ENCODE measurements around the gene MYLK4. TPM values are rescaled to one million over a fixed set of nuclear protein-coding genes. Genes with fewer than 3 reads are reported as not detected.

Gene MYLK4
- total and polyA plus RNA-seq, 5 donors from 2014 or later = 0.20 to 0.91 (median 0.37) TPM; not detected in 2

DNA sequence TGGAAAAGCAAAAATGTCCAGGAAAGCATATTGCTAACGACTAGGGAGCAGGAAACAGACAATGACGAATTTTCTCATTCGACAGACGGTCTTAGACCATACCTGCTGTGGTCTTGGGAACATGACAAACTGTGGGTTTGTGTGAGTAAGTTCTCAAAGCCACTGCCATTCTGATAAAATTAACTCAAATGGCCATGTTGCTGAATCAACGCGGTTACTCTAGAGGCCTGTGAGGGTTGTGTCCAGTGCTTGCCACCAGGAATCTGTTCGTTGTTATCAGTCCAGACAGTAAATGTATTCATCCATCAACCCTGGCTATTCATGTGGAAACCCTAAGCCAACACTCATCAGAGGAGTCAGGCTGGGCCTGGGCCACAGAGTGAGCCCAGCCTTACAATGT lies 124.3 kb downstream of the MYLK4 start:
- H3K36me3 Mint-ChIP-seq = no peaks in the 10 kb centered on the region
- Histone ChIP-seq H3K27me3 (ENCODE audit: control insufficient read depth, insufficient read depth, low read length) (peaks cover 4% of the 10 kb centered on the region), H3K36me3 (ENCODE audit: control insufficient read depth, insufficient read depth, low read length) (no peaks in the 10 kb centered on the region), H3K27ac (ENCODE audit: insufficient read depth, low read length, poor library complexity, severe bottlenecking) (no peak overlapping the region), H3K4me3 (ENCODE audit: low read depth, low read length) (no peak overlapping the region), H3K9me3 (ENCODE audit: control insufficient read depth in 2 of 2, low read length in 2 of 2) (no peaks in the 10 kb centered on the region), H3K4me1 (ENCODE audit: control insufficient read depth, insufficient read depth, low read length, poor library complexity, severe bottlenecking) (no peaks in the 10 kb centered on the region)
- DNase-seq (no peak), ATAC-seq (ENCODE audit: low read depth in 2 of 2) (no peak)
- no peaks in the 10 kb centered on the region for H3K4me1 Mint-ChIP-seq
- H3K9me3 Mint-ChIP-seq = no peaks in the 10 kb centered on the region
- peaks cover 13% of the 10 kb centered on the region for H3K27me3 Mint-ChIP-seq
- H3K27ac Mint-ChIP-seq = no peak overlapping the region
- no peak overlapping the region for H3K4me3 Mint-ChIP-seq

DNA sequence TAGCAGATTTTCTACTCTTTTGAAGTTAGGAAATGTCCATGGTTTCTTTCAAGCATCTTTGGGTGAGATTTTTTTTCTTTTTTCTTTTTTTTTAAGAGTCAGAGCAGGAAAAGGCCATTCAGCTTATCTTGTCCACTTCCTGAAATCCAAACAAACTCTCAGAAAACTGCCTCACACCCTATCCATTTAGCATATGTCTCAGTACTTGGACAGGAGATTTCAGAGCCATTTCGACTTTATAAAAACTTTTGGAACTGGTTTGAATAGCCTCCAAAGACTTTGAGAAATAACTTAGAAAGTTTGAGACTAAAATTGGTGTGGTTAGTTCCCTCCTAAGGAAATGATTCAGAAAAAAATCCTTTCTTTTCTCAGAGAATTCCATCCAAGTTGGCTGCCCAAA lies 125.1 kb downstream of the MYLK4 start:
- Histone ChIP-seq H3K27me3 (ENCODE audit: control insufficient read depth, insufficient read depth, low read length) (peaks cover 4% of the 10 kb centered on the region), H3K4me1 (ENCODE audit: control insufficient read depth, insufficient read depth, low read length, poor library complexity, severe bottlenecking) (no peaks in the 10 kb centered on the region), H3K36me3 (ENCODE audit: control insufficient read depth, insufficient read depth, low read length) (no peaks in the 10 kb centered on the region), H3K27ac (ENCODE audit: insufficient read depth, low read length, poor library complexity, severe bottlenecking) (no peak overlapping the region), H3K9me3 (ENCODE audit: control insufficient read depth in 2 of 2, low read length in 2 of 2) (no peaks in the 10 kb centered on the region), H3K4me3 (ENCODE audit: low read depth, low read length) (no peak overlapping the region)
- DNase-seq (no peak), ATAC-seq (ENCODE audit: low read depth in 2 of 2) (no peak)
- Mint-ChIP-seq H3K36me3 (no peaks in the 10 kb centered on the region), H3K4me1 (no peaks in the 10 kb centered on the region), H3K27ac (no peak overlapping the region), H3K4me3 (no peak overlapping the region), H3K27me3 (peaks cover 13% of the 10 kb centered on the region), H3K9me3 (no peaks in the 10 kb centered on the region)

DNA sequence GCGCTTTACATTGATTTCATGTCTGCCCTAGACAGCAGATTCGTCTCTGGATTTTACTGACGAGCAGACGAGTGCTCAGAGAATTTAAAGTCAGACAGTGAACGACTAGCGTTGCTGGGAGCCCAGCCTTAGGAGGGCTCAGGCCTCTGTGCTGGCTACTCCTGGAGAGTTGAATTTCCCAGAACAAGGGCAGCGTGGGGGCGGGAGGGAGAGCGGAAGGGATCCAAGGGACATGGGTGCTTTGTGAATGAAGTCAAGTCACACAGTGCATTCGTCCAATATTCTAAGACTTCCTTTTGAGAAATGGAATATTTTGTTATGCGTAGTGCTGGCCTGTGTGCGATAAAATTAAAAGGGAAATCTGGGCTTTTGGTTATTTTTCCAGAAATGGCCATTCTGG lies 126.5 kb downstream of the MYLK4 start:
- ATAC-seq (ENCODE audit: low read depth in 2 of 2) (no peak), DNase-seq (no peak)
- no peaks in the 10 kb centered on the region for H3K9me3 Mint-ChIP-seq
- no peaks in the 10 kb centered on the region for H3K4me1 Mint-ChIP-seq
- Histone ChIP-seq H3K4me3 (ENCODE audit: low read depth, low read length) (no peak overlapping the region), H3K27me3 (ENCODE audit: control insufficient read depth, insufficient read depth, low read length) (peaks cover 4% of the 10 kb centered on the region), H3K4me1 (ENCODE audit: control insufficient read depth, insufficient read depth, low read length, poor library complexity, severe bottlenecking) (no peaks in the 10 kb centered on the region), H3K36me3 (ENCODE audit: control insufficient read depth, insufficient read depth, low read length) (no peaks in the 10 kb centered on the region), H3K27ac (ENCODE audit: insufficient read depth, low read length, poor library complexity, severe bottlenecking) (no peak overlapping the region), H3K9me3 (ENCODE audit: control insufficient read depth in 2 of 2, low read length in 2 of 2) (no peaks in the 10 kb centered on the region)
- H3K4me3 Mint-ChIP-seq = no peak overlapping the region
- no peaks in the 10 kb centered on the region for H3K36me3 Mint-ChIP-seq
- H3K27ac Mint-ChIP-seq = no peak overlapping the region
- H3K27me3 Mint-ChIP-seq = peaks cover 13% of the 10 kb centered on the region

DNA sequence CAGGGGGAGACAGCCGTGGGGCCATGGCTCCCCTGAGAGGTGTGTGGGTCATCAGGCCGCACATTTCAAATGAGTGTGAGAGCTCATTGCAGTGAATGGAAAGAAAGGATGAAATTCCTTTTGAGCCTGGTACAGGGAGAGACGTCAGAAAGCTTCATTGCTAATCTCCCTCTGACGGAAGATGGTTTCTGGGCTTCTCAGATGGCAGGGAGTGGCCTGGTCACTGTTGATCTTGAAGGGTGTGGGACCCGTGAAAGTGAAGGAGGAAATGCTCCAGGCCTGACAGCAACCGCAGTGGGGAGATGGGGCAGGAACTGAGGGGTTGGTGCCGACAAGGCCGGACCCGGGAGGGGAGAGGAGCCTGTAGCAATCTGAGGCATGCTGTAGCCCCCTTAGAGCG lies 127.4 kb downstream of the MYLK4 start:
- Mint-ChIP-seq H3K36me3 (no peaks in the 10 kb centered on the region), H3K27me3 (peaks cover 14% of the 10 kb centered on the region), H3K4me3 (no peak overlapping the region), H3K9me3 (no peaks in the 10 kb centered on the region), H3K27ac (no peak overlapping the region), H3K4me1 (no peaks in the 10 kb centered on the region)
- H3K27me3 ChIP-seq (ENCODE audit: control insufficient read depth, insufficient read depth, low read length) = peaks cover 4% of the 10 kb centered on the region
- no peaks in the 10 kb centered on the region for H3K36me3 ChIP-seq (ENCODE audit: control insufficient read depth, insufficient read depth, low read length)
- H3K4me3 ChIP-seq (ENCODE audit: low read depth, low read length) = no peak overlapping the region
- H3K27ac ChIP-seq (ENCODE audit: insufficient read depth, low read length, poor library complexity, severe bottlenecking) = no peak overlapping the region
- no peak for ATAC-seq (ENCODE audit: low read depth in 2 of 2)
- no peak for DNase-seq
- H3K4me1 ChIP-seq (ENCODE audit: control insufficient read depth, insufficient read depth, low read length, poor library complexity, severe bottlenecking) = no peaks in the 10 kb centered on the region
- H3K9me3 ChIP-seq (ENCODE audit: control insufficient read depth in 2 of 2, low read length in 2 of 2) = no peaks in the 10 kb centered on the region

DNA sequence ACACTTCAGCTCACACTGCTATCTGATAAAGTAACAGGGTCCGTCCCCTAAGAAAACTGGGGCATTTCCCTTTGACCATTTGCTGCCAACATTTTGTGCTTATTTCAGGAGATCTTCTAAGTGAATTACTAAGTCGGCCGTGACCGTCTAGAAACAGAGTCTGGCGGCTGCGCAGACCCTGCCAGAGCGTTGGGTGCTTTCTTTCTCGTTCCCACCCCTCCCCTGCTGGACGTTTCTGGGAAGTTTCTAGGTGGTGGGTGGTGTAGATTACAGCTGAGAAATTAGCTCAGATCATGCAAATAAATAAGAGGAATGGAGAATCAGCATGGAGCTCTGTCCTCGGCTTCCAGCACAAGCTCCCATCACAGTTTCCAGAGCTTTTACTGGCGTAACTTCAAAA lies 128.1 kb downstream of the MYLK4 start:
- no peak overlapping the region for H3K27ac ChIP-seq (ENCODE audit: insufficient read depth, low read length, poor library complexity, severe bottlenecking)
- DNase-seq = no peak
- Mint-ChIP-seq H3K9me3 (no peaks in the 10 kb centered on the region), H3K4me1 (no peaks in the 10 kb centered on the region), H3K4me3 (no peak overlapping the region), H3K27me3 (peaks cover 13% of the 10 kb centered on the region), H3K27ac (no peak overlapping the region), H3K36me3 (no peaks in the 10 kb centered on the region)
- H3K27me3 ChIP-seq (ENCODE audit: control insufficient read depth, insufficient read depth, low read length) = peaks cover 2% of the 10 kb centered on the region
- H3K9me3 ChIP-seq (ENCODE audit: control insufficient read depth in 2 of 2, low read length in 2 of 2) = no peaks in the 10 kb centered on the region
- H3K4me1 ChIP-seq (ENCODE audit: control insufficient read depth, insufficient read depth, low read length, poor library complexity, severe bottlenecking) = no peaks in the 10 kb centered on the region
- H3K4me3 ChIP-seq (ENCODE audit: low read depth, low read length) = no peak overlapping the region
- no peaks in the 10 kb centered on the region for H3K36me3 ChIP-seq (ENCODE audit: control insufficient read depth, insufficient read depth, low read length)
- no peak for ATAC-seq (ENCODE audit: low read depth in 2 of 2)

DNA sequence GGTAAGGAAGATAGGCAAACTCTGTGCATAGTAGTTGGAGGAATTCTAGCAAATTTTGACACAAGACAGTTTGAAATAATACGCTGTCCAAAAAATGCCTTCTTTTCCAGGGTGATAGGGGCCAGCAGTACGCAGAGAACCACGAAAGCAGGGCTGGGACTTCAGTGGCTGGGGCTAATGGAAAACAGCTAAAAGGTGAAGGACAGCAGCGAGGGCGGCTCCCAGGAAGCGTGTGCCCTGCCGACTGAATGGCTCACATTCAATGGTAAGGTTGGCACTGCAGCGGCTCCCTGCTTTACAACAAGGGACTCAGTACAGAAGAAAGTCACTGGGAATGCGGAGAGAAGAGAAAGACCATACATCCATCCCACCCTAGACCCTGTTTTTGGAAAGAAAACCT lies 131.1 kb downstream of the MYLK4 start:
- DNase-seq = no peak
- Mint-ChIP-seq H3K27ac (no peak overlapping the region), H3K36me3 (no peaks in the 10 kb centered on the region), H3K9me3 (peaks cover 0 to 2% (median 0%) of the 10 kb centered on the region in 7 donors), H3K27me3 (peaks cover 22% of the 10 kb centered on the region), H3K4me3 (no peak overlapping the region), H3K4me1 (no peaks in the 10 kb centered on the region)
- H3K27ac ChIP-seq (ENCODE audit: insufficient read depth, low read length, poor library complexity, severe bottlenecking) = no peak overlapping the region
- H3K4me1 ChIP-seq (ENCODE audit: control insufficient read depth, insufficient read depth, low read length, poor library complexity, severe bottlenecking) = no peaks in the 10 kb centered on the region
- no peaks in the 10 kb centered on the region for H3K9me3 ChIP-seq (ENCODE audit: control insufficient read depth in 2 of 2, low read length in 2 of 2)
- H3K4me3 ChIP-seq (ENCODE audit: low read depth, low read length) = no peak overlapping the region
- H3K27me3 ChIP-seq (ENCODE audit: control insufficient read depth, insufficient read depth, low read length) = no peaks in the 10 kb centered on the region
- no peak for ATAC-seq (ENCODE audit: low read depth in 2 of 2)
- no peaks in the 10 kb centered on the region for H3K36me3 ChIP-seq (ENCODE audit: control insufficient read depth, insufficient read depth, low read length)

DNA sequence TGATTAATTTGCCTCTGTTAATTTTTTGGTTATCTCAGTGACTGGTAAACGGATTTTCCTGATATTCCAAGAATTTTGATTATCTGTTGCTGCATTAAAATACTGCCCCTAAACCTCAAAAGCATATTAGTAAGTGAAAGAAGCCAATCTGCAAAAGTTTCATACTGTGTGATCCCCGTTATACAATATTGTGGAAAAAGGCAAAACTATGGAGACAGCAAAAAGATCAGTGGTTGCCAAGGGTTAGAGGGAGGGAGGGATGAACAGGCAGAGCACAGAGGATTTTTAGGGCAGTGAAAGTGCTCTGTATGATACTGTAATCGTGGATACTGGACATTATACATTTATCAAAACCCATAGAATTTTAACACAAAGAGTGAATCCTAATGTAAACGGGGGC lies 133.0 kb downstream of the MYLK4 start:
- DNase-seq (no peak), ATAC-seq (ENCODE audit: low read depth in 2 of 2) (no peak)
- H3K4me1 Mint-ChIP-seq = no peaks in the 10 kb centered on the region
- H3K9me3 Mint-ChIP-seq = peaks cover 0 to 8% (median under 1%) of the 10 kb centered on the region in 7 donors
- no peak overlapping the region for H3K4me3 ChIP-seq (ENCODE audit: low read depth, low read length)
- peaks cover 30% of the 10 kb centered on the region for H3K27me3 Mint-ChIP-seq
- H3K27ac Mint-ChIP-seq = no peak overlapping the region
- H3K36me3 ChIP-seq (ENCODE audit: control insufficient read depth, insufficient read depth, low read length) = no peaks in the 10 kb centered on the region
- H3K4me3 Mint-ChIP-seq = no peak overlapping the region
- H3K9me3 ChIP-seq (ENCODE audit: control insufficient read depth in 2 of 2, low read length in 2 of 2) = peaks cover 0 to 3% of the 10 kb centered on the region in 2 experiments
- H3K4me1 ChIP-seq (ENCODE audit: control insufficient read depth, insufficient read depth, low read length, poor library complexity, severe bottlenecking) = no peaks in the 10 kb centered on the region
- no peaks in the 10 kb centered on the region for H3K36me3 Mint-ChIP-seq
- no peaks in the 10 kb centered on the region for H3K27me3 ChIP-seq (ENCODE audit: control insufficient read depth, insufficient read depth, low read length)
- no peak overlapping the region for H3K27ac ChIP-seq (ENCODE audit: insufficient read depth, low read length, poor library complexity, severe bottlenecking)

DNA sequence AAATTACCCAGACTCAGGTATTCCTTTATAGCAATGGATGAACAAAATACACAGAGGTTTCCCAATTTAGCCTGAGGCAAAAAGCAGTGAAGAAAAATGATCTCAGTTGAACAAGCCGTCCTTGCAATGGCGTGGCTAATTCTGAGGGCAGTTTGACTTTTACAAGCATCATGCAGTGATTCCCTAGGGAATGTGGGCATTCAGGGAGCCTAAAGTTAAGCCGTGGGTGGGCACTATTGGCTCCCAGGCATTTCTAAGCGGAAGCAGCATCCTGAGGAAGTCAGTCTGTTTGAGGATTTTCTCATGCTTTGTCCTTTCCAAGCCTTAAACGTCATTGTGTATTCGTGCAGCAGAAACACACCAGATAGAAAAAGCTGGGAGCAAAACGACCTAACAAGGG lies 133.9 kb downstream of the MYLK4 start:
- peaks cover 0 to 8% (median 2%) of the 10 kb centered on the region in 7 donors for H3K9me3 Mint-ChIP-seq
- no peak for ATAC-seq (ENCODE audit: low read depth in 2 of 2)
- no peak overlapping the region for H3K27ac ChIP-seq (ENCODE audit: insufficient read depth, low read length, poor library complexity, severe bottlenecking)
- no peak for DNase-seq
- peaks cover under 1% of the 10 kb centered on the region for H3K27me3 ChIP-seq (ENCODE audit: control insufficient read depth, insufficient read depth, low read length)
- no peak overlapping the region for H3K4me3 ChIP-seq (ENCODE audit: low read depth, low read length)
- no peak overlapping the region for H3K27ac Mint-ChIP-seq
- no peaks in the 10 kb centered on the region for H3K4me1 Mint-ChIP-seq
- peaks cover 0 to 3% of the 10 kb centered on the region in 2 experiments for H3K9me3 ChIP-seq (ENCODE audit: control insufficient read depth in 2 of 2, low read length in 2 of 2)
- H3K27me3 Mint-ChIP-seq = peaks cover 37% of the 10 kb centered on the region
- no peaks in the 10 kb centered on the region for H3K36me3 Mint-ChIP-seq
- no peaks in the 10 kb centered on the region for H3K36me3 ChIP-seq (ENCODE audit: control insufficient read depth, insufficient read depth, low read length)
- H3K4me3 Mint-ChIP-seq = no peak overlapping the region
- H3K4me1 ChIP-seq (ENCODE audit: control insufficient read depth, insufficient read depth, low read length, poor library complexity, severe bottlenecking) = no peaks in the 10 kb centered on the region

All from CD4-positive, CD25-positive, alpha-beta regulatory T cell (primary cell).